Inferior parietal cortex (tissue), 1 donor: Measurements from ENCODE around the gene PIGK.

Experiments
- DNase-seq: peaks from one replicate; pipeline ENCODE4 v3.0.0-alpha.2; 2016; ENCODE audit errors: extremely low spot score

Gene PIGK

DNA sequence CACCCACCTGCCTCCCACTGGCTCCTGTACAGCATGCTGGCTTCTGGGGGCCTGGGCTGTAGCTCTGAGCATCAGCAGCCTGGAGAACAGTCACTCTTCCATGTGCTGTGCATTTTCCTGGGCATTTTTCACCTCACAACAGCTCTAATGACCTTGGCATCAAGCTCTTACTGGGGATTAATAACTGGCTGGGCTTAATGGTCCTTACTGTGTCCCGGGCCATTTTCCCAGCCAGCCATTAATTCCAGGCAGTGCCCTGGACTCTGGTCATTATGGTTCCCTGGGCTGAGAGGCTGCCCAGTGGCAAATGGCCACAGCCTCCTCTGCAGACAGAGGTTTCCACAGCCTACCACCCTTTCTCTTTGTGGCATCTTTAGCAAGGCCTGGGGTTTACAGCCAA, 180.1 kb downstream of the PIGK start:
- no peak for DNase-seq
